Measurements from ENCODE around the gene UQCRQ.

UQCRQ gene

GRCh38 chr5:132909702-132910101, 43.3 kb downstream of the UQCRQ start:
- DNase-seq (ENCODE audit: low read depth) = no peak

- DNase-seq (ENCODE audit: low read depth) = peak; percentile 62
These were observed 49.2 kb downstream of the UQCRQ start for GRCh38 chr5:132915681-132916080.

DNA sequence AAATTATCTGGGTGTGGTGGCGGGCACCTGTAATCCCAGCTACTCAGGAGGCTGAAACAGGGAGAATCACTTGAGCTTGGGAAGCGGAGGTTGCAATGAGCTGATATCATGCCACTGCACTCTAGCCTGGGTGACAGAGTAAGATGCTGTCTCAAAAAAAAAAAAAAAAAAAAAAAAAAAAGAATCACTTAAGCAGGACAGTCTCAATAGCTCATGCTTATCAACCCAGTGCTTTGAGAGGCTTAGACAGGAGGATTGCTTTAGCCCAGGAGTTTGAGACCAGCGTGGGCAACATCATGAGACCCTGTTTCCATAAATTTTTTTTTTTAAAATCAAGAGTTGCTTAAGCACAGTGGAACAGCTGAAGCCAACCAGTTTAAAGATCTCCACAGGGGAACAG, 49.6 kb downstream of the UQCRQ start:
- DNase-seq (ENCODE audit: low read depth) = peak; percentile 4

All from ELR (cell line).